ENCODE results near the gene WDFY2.
"Not testable (repeated sequence)": the region's sequence is repeated elsewhere in the genome, so short reads cannot be mapped to it uniquely, and the experiment has no call there.

Gene WDFY2

DNA sequence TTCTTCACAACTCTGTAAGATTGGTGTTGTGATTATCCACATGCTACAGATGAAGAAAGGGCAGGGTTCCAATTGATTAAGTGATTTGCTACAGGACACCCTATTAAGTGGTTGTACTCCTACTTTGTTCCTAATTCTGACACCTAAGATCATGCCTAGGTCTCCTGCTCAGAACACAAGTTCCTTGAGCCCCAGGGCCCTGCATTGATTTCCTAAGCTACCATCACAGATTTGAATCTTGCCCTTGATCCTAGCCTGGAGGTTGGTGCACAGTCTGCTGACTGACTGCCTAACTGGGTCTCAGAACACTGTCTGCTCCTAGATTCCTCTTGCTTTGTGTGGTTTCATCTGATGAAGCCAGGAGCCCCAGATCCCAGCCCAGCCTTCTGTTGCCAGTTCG is 19.6 kb upstream of the WDFY2 start:
- DNase-seq = no peak

DNA sequence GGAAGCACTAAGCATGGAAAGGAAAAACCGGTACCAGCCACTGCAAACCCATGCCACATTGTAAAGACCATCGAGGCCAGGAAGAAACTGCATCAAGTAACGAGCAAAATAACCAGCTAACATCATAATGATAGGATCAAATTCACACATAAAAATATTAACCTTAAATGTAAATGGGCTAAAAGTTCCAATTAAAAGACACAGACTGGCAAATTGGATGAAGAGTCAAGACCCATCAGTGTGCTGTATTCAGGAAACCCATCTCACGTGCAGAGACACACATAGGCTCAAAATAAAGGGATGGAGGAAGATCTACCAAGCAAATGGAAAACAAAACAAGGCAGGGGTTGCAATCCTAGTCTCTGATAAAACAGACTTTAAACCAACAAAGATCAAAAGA is 15.3 kb upstream of the WDFY2 start:
- not testable (repeated sequence) for DNase-seq

DNA sequence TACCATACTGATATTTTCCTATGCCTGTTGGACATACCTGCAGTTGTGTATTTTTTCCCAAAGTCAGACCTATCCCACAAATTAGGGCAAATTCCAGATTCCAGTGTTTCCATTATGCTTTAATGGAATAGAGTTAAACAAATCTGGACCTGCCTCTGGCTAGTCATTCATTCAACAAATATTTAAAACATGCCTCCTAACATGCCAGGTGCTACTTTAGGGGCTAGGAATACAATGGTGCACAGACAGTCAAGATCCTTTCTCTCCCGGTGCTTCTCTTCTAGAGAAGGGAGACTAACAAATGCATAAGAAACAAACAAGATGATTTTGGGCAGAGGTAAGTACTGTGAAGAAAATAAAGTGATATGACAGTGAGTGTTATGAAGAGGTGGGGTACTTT is 7.5 kb upstream of the WDFY2 start:
- no peak for DNase-seq

DNA sequence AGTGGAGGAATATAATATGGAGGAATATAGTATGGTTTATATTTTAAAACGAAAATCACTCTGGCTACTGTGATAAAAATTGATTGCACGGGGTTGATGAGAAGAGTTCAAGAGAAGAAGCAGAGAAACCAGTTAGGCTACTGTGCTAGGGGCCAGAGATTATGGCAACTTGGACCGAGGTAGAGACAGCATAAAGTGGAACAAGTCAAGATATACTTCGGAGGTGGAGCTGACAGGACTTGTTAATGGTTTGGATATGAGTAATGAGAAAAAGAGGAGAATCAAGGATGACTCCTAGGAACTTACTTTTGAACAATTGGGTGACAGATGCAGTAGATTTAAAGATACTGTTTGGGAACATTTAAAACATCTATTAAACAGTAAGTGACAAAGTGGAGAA is 6.6 kb upstream of the WDFY2 start:
- DNase-seq = no peak

DNA sequence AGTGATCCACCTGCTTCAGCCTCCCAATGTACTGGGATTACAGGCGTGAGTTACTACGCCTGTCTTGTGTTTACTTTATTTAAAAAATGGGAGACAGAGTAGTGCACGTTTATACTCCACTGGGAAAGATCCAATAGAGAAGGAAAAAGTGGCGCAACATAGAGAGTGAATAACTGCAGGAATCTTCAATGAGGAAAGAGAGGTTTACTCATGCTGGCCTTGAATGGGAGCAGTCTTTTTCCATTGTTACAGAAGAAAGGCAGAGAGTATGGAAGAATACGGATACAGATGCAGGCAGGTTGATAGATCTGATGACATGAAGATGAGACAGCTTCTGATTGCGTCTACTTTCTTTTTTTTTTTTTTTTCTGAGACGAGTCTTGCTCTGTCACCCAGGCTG is 4.6 kb upstream of the WDFY2 start:
- no peak for DNase-seq

DNA sequence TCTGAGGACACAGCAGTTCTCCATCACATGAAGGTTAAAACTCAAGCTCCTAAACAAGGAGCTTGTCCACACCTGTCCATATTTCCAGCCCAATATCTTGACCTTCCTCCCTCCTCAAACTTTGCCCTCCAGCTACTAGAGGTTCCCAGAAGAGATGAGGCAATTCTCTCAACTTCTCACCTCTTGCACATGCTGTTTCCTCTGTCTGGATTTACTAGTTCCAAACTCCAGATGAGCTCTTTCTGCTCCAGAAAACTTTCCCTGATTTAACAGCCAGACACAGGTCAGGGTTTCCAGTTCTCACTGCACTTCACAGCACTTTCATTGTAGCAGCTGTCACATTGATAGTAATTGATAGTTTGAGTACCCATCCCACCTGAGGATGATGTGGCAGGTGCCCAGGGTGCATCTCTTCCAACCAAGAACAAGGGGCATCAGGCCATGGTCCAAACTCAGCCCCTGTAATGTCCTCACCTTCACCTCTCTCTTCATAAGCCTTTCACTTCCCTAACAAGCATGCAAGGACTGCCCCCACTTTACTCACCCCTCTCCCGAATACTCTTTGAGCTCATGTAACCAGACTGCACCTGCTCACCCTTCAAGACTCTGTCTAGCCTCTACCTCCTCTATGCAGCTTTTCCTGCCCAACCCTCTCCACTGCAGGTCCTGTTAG is 3.0 kb upstream of the WDFY2 start:
- no peak for DNase-seq

DNA sequence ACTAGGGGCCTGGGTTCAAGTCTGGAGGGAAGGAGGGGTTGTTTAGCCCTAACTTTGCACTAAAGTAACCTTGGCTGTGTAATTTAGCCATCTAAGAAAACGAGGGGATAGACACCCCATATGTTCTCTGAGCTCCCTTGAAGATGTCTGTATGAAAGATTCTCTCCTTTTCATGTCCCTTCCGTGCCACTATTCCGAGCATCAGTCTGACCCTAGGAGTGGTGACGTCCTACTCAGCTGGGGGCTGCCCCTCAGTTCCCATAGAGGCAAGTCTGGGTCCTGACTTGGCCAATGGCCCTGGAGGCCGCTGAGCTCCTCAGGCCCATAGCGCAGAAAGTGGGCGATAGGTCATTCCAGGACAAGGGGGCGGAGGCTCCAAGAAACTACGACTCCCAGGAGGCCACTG is 790 bp upstream of the WDFY2 start:
- DNase-seq = no peak

DNA sequence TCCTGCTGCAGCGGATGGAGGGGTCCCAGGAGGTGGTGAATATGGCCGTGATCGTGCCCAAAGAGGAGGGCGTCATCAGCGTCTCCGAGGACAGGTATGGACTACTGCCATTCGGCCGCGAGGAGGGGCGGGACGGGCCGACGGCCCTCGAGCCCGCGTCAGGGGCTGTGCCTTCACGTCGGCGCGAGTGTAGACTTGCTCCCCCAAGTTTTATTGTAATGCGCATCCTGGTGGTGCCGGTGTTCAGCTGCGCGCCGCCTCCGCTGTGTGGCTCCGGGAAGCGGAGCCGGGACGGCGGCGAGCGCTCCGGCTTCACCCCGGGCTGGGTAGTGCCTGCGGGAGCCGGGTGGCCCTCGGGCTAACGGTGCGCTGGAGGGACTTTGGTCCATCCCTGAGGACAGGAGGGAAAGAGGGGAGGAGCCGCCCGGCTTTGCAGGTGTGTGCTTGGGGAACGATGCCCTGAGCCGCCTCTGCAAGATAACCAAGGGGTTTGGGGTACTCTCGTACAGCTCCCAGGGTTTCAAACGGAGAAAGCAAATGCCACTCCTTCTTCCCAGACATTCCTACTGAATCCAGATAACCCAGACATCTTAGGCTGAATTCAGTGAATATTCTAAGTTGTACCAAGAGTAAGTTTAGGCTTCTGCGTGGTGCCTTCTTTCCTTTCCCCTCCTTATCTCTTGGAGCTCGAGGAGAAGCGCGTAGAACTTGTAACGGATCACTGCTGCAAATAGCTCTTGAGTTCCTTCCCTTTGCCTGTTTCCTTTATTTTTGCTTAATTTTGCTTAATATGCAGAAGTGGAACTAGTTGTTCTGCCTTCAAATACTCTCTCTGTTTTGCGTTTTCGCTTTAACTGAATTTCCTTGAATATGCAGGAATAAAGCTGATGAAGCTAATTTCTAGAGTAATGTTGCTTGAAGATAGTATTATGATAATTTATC is 740 bp downstream of the WDFY2 start:
- DNase-seq = peak; percentile 57

DNA sequence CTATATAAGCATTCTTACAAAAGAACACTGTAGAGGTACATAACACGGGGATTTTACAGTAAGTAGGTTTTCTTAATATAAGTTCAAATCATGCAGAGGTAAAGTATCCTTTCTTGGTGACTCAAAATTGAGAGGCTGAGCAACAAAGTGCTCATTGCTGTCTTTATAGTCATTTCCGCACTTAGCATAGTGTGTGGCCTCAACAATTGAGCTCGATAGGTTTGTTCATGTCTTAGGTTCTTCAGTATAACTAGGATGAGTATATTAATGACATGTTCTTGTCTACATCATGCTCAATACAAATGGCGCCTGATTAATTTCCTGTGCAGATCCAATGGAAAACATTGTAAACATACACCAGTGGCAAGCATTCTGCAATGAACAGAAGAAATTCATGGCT is 1.4 kb downstream of the WDFY2 start:
- DNase-seq = peak; percentile 83

DNA sequence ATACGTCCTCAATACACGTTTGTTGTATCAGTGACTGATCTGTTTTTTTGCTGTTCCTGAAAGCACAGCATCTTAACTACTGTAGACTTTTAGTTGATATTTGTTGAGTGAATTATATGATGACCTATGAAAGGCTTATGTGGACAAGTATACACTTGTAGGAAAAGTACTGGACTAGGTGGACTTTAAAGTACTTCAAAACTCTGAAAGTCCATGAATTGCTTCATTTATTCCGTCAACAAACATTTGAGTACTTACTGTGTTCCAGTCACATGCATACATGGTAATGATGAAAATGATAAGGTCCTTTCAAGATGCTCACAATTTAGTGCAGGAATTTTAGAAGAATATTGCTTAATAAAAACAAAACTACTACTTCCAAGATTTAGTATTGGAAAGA is 3.1 kb downstream of the WDFY2 start:
- no peak for DNase-seq

DNA sequence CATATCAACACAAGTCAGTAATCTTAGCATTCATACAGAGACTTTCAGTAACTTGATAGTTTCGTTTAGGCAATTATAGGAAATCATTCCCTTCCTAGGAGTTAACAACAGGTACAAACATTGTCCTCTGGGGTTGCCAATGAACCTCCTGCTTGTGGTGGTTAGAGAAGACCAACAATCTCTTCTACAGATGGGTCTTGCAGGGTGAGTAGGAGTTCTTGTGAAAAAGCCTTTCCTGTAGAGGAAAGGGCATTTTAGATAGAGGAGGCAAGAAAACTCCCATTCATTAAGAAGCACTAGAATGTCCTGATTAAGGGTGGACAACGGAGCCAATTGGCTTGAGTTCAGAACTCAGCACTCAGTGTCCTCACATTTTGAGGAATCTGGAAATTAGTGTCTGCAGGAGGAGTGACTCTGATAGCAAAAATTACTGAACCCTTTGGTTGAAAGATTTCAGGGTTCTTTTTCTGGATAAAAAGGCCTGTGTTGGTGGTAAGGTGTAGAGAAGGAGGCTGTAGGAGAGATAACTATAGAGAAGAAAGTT is 4.2 kb downstream of the WDFY2 start:
- DNase-seq = no peak

DNA sequence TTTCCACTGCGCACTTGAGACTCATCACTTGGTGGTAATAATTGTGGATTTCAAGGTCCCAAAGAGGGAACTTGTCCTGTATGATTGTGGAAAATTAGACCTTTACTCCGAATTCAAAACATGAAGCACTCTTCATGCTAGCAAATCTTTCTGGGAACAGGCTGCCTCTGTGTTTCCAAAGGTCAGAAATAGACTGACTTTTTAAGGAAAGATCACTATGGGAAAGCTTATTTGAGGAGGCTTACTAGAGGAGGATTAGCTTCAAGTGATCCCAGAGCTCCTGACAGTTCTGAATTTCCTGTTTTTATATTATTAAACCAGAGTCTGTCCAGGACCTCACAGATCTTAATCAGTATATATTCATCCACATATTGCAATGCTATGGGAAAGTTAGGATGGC is 5.5 kb downstream of the WDFY2 start:
- no peak for DNase-seq

DNA sequence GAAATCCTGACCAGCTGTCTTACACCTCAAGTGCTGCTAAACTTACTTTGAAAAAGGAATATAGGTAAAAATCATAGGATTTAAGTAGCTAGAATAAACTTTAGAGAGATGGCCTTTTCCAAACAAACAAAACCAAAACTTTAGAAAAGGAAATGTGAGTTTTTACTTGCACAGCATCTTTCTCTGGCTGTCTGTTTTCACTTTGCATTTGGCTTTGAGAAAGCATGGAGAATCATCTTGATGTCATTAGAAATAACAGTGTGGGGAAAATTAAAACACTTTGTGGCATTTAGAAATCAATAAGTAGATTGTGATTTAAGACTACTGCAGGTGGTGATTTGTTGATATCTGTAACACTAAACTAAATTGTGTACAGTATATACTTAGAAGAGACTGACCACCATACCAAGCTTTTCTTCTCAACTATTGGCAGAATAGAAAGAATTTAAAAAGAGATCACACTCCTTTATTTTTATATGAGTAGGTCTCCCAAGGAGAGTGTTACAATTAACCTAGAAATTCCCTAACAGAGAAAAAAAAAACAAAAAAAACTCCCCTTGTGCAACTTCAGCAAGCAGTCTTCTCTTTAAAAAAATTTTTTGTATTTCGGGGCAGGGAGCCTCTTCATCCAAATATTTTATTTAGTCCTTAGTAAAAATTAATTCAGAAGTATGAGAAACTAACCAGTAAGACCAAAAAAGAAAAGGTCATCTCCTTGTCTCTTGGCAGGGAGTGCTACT is 6.1 kb downstream of the WDFY2 start:
- no peak for DNase-seq

DNA sequence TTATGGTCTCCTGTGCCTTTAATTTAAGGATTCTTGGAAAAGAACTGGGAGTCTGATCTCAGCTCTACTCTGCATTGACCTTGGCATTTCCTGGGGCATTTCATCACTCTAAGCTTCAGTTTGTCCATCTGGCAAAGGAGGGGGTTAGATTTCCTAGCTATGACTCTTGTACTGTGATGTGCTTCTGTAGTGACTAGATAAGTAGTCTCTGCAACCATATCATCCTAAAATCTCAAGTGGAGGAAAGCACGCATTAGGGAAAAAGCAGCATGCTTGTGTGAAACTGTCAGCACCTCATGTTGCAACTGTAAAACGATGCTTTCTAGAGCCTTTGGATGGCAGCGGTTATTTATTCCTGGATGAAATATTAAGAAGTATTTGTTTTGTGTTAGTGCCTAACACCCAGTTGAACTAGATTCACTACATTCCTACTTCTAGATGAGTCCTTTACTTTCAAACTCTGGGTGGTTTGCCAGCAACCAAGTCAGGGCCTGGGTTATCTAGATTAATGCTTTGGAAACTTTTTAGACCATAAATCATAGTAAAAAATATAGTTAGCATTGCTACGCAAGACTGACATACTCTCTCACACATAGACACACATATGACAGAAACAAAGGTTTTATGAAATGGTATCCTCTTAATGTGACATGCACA is 6.8 kb downstream of the WDFY2 start:
- DNase-seq = peak; percentile 97

DNA sequence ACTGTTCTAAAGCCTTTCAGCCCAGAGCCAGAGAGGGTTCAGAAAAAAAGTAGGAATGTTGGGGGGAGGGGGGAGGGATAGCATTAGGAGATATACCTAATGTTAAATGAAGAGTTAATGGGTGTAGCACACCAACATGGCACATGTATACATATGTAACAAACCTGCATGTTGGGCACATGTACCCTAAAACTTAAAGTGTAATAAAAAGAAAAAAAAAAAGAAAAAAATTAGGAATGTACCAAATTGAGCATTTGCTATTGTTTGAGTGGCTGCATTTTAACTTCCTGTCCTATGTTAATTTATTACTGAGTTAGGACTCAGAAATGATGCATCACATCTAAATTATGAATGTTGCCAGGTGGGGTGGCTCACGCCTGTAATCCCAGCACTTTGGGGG is 7.7 kb downstream of the WDFY2 start:
- DNase-seq = not testable (repeated sequence)

DNA sequence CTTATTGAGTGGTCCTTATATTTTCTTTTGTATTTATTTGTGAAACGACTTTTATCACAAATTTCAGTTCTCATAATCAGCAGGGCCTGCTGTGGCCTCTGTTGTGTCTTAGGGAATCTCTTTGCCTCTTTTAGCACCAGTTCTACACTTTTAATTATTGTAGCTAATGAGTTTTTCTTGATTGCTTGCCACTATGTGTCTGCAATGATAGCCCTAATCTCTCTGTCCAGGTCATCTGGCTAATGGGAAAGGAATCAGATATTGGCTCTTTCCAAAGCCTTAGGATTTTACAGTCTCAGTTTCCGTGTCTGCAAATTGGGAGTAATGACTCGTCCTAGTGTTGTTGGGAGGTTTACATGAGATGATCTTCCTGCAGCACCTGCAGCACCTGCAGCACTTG is 10.2 kb downstream of the WDFY2 start:
- DNase-seq = no peak

DNA sequence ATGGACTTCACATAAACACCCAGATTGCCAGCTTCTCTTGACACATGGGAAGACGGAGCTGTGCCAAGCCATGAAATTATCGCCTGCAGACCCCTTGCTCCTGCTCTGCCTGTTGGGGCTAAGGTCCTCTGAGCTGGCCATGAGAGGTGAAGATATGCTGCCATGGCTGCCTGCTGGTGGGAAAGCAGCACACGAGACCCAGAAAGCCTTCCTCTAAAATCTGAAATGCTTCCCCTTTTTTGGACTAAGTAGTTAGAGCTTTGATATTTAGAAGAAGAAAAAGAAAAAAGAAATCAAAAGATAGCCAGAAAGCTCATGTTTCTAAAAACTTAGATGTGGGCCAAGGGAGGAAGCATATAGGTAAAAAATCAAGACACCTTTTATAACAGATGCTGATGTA is 11.2 kb downstream of the WDFY2 start:
- DNase-seq = no peak

DNA sequence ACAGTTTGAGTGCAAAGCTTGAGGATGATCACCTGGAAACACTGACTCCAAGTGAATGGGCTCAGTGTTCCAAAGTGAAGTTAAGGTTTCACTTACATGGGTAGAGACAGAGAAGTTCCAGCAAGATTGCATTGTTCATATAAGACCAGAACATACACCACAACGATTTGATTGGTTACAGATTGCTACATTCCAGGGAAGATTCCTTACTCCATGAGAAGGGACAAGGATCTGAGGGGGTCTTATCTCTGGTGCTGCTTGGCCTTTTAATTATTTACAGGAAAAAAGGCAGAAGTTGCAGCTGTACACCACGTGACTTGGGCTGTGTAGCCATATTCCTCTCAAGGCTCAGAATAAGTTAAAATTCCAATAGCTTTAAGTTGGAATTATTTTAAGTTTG is 12.3 kb downstream of the WDFY2 start:
- peak; percentile 51 for DNase-seq

DNA sequence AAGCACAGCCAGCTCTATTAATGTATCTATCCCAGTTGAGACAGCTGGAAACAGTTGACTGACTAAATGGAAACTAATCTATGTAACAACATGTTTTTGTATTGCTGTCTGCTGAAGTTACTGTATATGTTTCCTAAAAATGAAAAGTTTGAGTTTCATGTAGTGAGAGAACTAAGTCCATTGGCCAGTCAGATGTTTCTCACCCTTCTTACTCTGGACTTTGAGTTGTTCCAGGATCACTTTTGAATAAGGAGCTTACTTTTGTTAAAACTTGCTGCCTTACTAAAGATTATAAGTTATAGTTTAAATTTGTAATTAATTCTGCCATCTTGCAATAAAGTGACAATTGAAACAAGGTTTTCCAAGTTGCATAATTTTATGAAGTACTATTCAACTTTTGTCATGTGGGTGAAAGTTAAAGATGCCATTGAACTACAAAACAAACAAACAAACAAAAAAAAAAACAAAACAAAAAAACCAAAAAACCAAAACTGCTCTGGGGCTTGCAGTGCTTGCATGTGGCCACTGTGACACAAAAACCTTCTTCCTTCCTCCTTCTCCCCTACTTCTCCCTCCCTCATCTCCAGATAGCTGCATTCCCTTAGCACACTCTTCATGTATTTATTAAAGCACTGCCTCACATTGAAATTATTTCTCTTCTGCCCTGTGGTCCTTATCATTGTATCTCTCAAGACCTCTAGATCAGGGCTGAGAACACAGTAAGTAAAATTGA is 15.3 kb downstream of the WDFY2 start:
- no peak for DNase-seq

DNA sequence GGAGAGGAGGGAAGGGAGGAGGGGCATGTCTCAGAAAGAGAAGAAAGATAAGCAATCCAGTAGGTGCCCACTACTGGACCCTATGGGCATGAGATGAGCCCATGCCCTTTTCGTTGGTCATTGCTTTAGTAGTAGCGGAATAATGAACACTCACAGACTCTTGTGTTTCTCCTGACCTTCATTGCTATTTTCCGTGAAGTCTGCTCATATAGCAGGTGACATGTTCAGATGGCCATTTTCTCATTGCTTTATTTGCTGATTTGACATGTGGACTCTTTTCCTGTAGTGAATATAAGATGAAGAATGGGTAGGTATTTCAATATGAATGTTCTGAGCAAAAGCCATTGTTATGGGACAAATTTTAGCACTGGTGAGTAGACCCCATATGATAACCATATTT is 16.4 kb downstream of the WDFY2 start:
- no peak for DNase-seq

DNA sequence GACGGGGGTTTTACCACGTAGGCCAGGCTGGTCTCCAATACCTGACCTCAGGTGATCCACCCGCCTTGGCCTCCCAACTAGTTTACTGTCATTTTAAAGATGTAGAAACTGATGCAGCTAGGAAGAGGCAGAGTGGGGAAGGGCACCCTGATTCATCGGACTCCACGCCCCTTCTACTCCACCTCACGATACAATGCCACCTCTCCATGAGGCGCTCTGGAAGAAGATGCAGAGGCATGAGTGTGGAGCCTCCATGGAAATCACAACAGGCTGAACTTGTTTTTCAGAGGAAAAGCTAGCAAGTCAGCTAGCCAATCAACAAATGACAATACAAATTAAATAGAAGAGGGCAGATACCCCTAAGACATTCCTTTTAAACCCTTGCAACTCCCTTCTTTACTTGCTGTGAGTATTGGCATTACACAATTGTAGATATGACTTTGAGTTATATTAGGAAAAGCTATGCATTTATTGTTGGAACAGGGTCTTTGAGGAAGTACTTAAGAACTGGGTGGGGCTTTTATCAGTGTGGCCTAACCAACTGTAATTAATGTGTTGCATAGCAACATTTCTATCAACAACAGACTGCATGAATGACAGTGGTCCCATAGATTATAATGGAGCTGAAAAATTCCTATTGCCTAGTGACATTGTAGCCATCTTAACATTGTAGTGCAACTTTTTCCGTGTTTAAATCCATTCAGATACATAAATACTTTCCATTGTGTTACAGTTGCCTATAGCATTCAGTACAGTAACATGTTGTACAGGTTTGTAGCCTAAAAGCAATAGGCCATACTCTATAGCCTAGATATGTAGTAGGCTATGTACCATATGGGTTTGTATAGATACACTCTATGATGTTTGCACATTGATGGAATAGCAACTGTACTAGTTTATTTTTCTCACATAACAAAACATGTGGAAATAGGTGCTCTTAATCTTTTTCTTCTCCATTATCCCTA is 17.6 kb downstream of the WDFY2 start:
- no peak for DNase-seq

All from fibroblast of skin of right biceps (primary cell).